Measurements from ENCODE around the gene DNAI1. TPM values are rescaled to one million over a fixed set of nuclear protein-coding genes. Genes with fewer than 3 reads are reported as not detected.
"Not testable (repeated sequence)": the region's sequence is repeated elsewhere in the genome, so short reads cannot be mapped to it uniquely, and the experiment has no call there.

Gene DNAI1
- not detected for total RNA-seq
- long read RNA-seq, result 0 reads

DNA sequence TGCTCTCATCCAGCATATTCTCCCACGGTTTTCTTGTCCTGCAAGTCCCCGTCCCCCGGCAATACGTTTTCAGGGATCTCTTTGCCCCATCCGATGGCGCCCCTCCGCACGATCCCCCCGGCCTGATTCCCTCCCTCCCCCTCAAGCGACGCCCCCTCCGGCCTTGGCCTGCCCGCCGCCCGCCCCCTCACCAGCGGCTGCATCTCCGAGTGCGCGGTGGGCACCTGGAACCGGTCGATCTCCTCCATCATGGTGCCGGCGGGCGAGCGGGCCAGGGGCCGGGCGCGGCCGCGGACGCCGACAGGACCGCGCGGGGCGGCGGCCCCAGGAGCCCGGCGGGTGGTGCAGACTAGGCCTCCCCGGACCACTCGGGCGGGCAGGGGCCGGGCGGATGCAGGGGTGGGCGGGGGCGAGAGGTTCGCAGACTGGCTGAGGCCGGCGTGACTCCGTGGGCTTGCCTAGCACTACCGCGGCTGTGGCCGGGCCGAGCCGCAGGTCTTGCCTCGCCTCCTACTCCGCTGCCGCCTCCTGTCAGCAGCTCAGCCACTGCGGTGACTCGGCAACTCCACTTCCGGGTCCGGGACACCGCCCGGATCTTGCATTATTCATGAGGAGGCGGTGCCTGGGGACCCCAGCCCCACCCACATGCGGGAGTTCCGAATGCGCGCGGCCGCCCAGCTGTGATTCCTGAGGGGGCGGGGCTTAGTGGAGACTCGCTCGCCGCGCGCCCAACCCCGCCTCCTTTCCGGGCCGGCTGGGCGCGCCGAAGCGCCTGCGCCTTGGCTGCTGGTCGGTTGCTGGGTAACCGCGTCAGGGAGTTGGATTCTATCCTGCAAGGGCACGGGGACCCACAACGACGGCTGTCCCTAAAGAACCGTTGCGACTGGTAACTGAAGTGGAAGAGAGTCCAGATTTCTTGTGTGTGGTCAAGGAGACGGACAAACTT, at the start of gene DNAI1, which contains the start of gene FAM219A:
DNAI1 (plus strand) TSS at position 793 of the 946 bp plus-strand sequence. CDS start 201 bp downstream, outside the sequence.
FAM219A (minus strand) TSS at position 558 of the 946 bp plus-strand sequence; CDS start at position 251, 307 bp downstream.
- peak; percentile 98 for ATAC-seq
- intact Hi-C loops (cut with DNase I, micrococcal nuclease), result no loop called here
- peak; percentile 98 to 99 for DNase-seq

DNA sequence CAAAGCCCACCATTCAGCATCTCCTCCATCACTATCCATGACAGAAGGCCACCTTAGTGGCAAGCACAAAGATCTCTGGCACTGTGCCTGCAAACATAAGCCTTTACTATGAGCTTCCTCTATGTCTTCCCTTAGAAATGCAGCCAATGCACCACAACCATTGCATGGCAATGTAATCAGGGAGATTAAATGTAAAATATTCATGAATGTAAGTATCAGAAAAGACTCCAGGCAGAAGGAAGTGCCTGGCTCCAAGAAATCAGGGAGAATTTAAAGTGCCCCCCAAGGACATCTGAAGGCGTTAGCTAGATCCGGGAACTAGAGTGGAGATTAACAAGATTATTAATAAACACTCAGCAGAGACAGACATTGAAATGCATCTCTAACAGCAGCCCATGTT, 49.5 kb upstream of the DNAI1 start:
- intact Hi-C loops (cut with DNase I, micrococcal nuclease), result loop anchor here in 1 of 2 donors (10.0 kb wide), 1 partner anchor 96 kb away; no protein-coding TSS in a partner anchor
- ATAC-seq (no peak), DNase-seq (no peak)

DNA sequence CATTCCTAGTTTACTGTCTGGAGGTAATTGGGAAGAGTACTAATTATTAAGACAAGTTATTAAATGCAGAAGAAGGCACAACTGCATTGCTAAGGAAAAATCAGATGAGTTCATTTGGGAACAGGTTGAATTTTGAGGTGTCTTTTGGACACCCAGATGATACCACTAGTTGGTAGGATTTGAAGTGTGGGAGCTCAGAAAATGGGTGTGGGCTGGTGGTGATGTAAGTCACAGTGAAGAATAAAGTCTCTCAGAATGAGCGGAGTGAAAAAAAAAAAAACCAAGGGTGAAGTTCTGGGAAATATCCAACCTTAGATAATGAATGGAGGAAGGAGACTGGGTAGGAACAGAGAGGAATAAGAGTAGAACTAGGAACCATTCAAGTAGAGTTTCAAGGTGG, 46.3 kb upstream of the DNAI1 start:
- intact Hi-C loops (cut with DNase I, micrococcal nuclease), result loop anchor here in 1 of 2 donors (10.0 kb wide), 1 partner anchor 182 kb away; no protein-coding TSS in a partner anchor
- ATAC-seq, result no peak
- DNase-seq, result no peak

DNA sequence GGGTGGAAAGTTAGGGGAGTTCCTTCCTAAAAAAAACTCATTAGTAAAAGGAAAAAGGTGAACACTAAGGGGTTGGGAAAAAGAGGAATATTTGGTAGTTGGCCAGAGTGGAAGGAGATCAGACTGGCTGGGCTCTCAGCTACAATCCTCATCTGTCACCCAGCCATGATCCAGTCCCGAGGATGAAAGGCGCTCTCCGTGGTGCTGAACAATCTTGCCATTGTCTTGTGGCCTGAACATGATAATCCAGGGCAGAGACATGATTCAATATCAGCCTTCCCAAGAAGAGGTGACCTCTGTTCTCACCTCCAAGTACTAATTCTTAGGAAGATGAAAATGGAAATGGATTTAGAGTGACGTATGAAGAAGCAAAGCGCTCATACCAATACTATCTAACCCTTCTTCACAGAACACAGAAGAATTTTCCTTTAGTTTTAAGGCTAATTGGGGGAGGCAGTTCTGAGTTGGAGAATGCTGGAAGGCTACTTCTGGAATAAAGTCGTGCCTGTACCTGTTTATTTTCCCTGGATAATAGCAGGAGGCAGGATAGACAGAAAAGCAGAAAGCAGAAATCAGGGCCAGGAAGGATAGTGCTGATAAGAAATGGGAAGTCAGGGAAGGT, 45.3 kb upstream of the DNAI1 start:
- peak in 1 of 2 donors; percentile 65 for DNase-seq
- no peak for ATAC-seq
- intact Hi-C loops (cut with DNase I, micrococcal nuclease), result loop anchor here in 1 of 2 donors (10.0 kb wide), 1 partner anchor 181 kb away; no protein-coding TSS in a partner anchor

DNA sequence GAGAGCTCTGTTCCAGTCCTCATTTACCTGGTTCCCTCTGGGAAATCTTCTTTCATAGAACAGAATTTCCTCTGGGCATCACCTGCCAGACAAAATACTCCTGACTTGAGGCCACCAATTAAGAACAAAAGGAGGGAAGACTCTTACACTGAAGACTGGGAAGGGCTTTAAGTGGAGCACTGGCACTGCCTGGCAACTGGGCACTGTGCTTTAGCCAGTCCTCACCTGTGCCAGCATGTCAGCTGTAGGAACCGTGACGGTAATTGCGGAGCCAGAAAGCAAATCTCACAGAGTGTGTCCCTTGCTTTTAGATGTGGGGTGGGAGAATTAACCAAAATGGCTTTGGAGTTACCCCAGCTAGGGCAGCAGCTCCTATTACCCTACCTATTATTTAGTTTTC, 40.9 kb upstream of the DNAI1 start:
- no peak for ATAC-seq
- DNase-seq, result no peak
- intact Hi-C loops (cut with DNase I, micrococcal nuclease), result loop anchor here in 1 of 2 donors (10.0 kb wide), 1 partner anchor 177 kb away; no protein-coding TSS in a partner anchor

DNA sequence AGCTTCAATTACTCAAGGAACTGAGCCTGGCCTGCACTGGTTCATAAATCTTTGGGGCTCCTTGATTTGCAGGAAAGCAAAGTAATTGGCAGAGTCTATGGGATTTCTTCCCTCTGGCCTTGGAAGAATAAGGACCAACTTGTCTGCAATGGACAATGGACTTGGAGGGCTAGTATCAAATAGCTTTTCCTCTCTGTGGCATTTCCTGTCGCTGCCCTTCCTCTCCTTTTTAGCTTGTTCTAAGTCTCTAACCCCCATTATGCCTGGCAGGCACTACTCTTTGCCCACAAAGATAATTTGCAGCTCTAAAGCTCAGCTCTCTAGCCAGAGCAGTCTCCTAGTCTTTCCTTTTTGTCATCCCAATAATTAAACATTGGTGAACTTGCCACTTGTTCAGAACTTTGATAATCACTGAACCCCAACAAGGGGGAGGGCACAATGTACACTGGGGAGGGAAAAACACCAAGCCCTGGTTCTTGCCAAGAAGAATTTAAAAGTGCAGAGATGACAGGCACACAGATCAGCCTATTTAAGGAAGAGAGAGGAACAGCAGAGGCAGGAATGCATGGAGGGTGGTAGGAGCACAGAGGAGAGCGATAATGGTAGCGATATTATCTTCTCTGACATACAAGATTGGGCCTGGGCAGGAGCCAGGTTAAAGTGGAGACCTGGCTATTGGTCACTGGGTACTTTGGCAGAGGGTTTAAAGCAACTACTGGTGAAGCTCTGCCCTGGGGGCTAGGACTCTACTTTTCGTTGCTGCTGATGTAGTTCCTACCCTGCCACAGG, 38.7 kb upstream of the DNAI1 start:
- no peak for ATAC-seq
- intact Hi-C loops (cut with DNase I, micrococcal nuclease), result loop anchor here in 1 of 2 donors (10.0 kb wide), 1 partner anchor 175 kb away; no protein-coding TSS in a partner anchor
- DNase-seq, result no peak

DNA sequence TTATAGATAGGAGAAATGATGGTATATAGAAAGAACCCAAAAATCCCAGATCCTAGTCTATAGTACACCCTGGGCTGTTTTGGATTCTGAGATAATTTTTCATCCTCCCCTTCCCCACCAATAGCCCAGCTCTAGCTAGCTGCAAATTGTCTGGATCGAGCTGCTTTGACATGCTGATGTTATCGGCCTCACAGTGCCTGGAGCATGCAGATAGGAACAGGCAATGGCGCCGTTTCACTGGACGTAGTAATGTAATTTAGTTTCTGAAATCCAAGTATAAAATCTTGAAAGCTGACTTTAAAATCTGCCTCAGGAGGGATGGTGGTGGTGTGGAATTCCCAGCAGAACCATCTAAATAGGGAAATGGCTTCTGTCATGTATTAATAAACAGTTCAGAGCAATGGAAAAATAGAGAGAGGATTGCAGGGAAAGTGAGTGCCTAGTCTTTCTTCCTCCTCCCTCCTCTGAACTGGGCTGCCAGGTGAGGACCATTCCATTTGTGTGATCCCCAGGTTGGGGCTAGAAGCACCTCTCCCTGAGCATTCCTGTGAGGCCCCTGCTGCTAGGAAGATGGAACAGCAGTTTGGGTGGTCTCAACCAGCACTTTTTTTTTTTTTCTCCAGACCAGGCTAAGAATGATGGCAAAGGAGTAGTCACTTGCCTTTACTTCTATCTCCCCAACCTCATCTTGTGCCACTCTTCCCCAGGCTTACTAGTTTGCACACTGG, 32.1 kb upstream of the DNAI1 start:
- DNase-seq, result no peak
- intact Hi-C loops (cut with DNase I, micrococcal nuclease), result no loop called here
- no peak for ATAC-seq

DNA sequence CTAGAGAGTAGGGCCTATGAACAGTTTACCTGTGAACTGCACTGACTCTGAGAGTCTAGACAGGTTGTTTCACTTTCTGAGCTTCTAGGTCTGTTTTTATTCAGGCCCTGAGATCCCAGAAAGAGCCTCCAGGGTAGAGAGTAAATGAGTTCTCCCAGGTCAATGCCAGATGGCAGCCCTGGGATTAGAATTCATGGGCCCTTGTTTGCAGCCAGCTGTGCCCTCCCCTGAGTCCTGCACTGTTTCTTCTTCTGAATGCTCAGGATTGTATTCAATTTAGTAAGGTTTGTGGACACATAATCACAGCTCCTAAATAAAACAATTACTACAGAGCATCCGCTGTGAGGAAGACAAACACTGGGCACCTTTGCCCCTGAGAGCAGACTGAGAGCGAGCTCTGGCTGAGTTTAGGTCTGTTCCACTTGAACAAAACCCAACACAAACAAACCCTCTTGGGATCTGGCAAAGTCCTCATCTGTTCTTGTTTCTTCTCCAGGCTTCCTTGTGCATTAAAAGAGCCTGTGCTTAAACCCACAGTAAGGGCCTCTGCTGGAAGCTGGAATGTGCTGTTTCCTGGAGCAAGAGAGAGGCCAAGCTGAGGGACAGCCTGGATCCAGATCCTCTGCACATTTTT, 30.2 kb upstream of the DNAI1 start:
- ATAC-seq (peak; percentile 67), DNase-seq (no peak)
- intact Hi-C loops (cut with DNase I, micrococcal nuclease), result no loop called here

DNA sequence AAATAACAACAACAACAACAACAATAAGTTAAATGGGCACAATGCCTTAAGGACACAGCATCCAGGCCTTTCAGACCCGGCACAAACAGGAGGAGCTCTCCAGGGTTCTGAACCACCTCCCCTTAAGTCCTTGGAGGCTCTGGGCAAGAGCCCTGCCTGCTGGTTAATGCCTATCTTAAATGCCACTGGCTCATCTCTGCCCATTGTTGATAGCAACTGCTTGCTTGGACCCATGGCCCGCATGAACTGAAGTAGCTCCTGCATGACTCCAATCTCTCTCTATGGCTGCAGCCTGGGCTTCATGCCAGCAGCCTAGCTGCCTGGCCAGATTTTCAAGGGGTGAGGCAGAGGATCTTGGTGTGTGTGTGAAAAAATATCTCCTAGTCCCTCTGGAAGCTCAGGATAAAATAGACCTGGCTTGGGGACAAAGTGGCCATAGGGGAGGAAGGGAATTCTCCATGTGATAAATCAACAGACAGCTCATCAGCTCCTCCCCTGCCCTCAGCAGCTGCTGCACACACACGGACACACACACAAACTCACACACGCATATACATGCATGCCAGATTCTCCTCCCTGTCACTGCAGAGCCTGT, 27.7 kb upstream of the DNAI1 start:
- intact Hi-C loops (cut with DNase I, micrococcal nuclease), result loop anchor here in 1 of 2 donors (10.0 kb wide), 1 partner anchor 74 kb away; no protein-coding TSS in a partner anchor

DNA sequence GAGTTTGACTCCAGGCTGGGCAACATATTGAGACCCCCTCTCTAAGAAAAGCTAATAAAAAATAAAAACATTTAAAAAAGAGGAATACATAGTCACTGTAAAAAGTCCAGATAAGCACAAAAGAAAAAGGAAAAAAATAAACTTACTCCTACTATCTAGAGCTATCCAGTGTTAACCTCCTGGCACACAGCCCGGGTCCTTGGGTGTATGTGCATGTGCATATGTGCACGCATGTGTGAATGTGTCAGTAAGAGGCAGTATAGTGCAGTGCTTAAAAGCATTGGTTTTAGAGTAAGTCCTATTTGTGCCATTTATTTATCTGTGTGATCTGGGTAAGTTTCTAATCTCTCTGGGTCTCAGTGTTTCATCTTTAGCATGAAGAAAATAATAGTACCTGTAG, 26.9 kb upstream of the DNAI1 start:
- intact Hi-C loops (cut with DNase I, micrococcal nuclease), result loop anchor here in 1 of 2 donors (10.0 kb wide), 1 partner anchor 73 kb away; no protein-coding TSS in a partner anchor
- no peak for ATAC-seq

More for the DNA sequence above, 27.7 kb upstream of the DNAI1 start:
- ATAC-seq (peak; percentile 71), DNase-seq (peak in 1 of 2 donors; percentile 57)

DNA sequence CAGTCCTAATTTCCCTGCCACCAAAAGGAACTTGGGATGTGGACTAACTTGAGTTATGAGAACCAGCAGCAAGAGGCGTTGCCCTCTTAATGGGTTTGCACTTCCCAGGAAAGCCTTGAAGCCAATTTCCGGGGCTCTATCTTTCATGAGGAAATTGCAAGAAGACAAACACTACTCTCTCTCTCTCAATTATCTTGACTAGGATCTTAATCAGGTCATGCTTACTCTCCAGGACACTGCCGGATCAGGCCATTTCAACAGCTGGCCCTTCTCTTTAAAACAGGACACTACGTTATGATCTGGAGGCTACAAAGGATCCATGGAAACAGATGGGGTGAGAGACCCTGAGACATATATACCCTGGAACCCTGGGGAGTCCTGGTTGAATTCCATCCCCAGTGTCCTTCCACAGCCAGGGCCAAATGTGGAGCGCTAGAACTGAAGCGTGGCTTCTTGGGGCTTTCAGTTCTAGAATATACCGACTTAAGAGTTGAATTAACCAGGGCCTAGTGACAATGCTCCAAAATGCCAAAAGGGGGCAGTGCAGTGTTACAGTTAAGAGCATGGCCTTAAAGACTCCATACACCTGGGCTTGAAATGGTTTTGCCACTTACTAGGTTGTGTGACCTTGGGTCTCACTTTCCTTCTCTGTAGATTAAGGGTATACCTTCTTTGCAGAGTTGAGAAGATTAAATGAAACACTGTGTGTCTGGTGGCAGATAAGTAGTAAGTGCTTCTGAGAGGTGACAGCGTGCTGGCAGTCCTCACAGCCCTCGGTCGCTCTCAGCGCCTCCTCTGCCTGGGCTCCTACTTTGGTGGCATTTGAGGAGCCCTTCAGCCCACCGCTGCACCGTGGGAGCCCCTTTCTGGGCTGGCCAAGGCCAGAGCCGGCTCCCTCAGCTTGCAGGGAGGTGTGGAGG, 21.3 kb upstream of the DNAI1 start:
- DNase-seq (peak in 1 of 2 donors; percentile 61), ATAC-seq (peak; percentile 89)
- intact Hi-C loops (cut with DNase I, micrococcal nuclease), result loop anchor here (2.0 to 10.0 kb wide), 2 partner anchors 64 to 68 kb away; no protein-coding TSS in a partner anchor

More for the DNA sequence above, 26.9 kb upstream of the DNAI1 start:
- no peak for DNase-seq

DNA sequence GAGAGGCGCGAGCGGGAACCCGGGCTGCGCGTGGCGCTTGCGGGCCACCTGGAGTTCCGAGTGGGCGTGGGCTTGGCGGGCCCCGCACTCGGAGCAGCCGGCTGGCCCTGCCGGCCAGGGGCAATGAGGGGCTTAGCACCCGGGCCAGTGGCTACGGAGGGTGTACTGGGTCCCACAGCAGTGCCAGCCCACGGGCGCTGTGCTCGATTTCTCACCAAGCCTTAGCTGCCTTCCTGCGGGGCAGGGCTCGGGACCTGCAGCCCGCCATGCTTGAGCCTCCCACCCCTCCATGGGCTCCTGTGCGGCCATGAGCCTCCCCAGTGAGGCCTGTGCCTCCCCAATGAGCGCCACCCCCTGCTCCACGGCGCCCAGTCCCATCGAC, 20.7 kb upstream of the DNAI1 start:
- ATAC-seq, DNase-seq: not testable (repeated sequence)
- intact Hi-C loops (cut with DNase I, micrococcal nuclease), result loop anchor here (2.0 to 10.0 kb wide), 2 partner anchors 63 to 67 kb away; no protein-coding TSS in a partner anchor

DNA sequence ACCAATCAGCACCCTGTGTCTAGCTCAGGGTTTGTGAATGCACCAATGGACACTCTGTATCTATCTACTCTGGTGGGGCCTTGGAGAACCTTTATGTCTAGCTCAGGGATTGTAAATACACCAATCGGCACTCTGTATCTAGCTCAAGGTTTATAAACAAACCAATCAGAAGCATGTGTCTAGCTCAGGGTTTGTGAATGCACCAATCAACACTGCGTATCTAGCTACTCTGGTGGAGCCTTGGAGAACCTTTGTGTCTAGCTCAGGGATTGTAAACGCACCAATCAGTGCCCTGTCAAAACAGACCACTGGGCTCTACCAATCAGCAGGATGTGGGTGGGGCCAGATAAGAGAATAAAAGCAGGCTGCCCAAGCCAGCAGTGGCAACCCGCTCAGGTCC, 20.1 kb upstream of the DNAI1 start:
- not testable (repeated sequence) for DNase-seq, ATAC-seq
- intact Hi-C loops (cut with DNase I, micrococcal nuclease), result loop anchor here in 1 of 2 donors (10.0 kb wide), 1 partner anchor 66 kb away; no protein-coding TSS in a partner anchor

DNA sequence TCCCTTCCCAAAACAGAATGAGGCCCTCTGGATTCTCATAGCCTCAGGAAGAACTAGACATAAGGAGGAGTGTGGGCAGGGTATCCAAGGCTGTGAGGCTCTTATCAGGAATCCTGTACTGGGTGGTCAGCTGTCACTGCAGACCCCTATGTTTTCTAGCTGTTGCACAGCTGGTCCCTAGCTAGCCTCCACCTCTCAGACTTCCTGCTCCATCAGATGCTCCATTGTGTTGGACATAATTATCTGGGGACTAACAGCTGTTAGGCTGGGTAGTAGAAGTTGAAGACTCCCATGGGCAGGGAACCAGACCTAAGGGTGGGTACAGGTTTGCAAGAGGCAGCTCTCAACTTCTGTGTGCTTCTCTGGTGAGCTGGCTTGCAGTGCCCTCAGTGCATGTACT, 18.6 kb upstream of the DNAI1 start:
- DNase-seq (no peak), ATAC-seq (no peak)
- intact Hi-C loops (cut with DNase I, micrococcal nuclease), result no loop called here

DNA sequence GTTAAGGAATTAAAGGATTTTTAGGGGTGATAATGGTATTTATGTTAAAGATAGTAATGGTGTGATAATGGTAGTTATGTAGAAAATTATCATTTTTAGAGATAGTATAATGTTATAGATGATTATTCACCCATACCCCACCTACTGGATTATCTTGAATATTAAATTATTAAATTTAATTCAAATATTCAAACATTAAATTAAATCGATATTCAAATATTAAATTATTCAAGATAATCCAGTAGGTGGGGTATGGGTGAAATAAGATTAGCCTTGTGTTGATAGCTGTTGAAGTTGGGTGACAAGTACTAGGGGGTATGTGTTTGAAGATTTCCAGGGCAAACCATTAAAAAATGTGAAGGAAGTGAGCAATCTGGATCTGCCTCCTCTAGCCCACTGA, 15.8 kb upstream of the DNAI1 start:
- no peak for ATAC-seq
- no peak for DNase-seq
- intact Hi-C loops (cut with DNase I, micrococcal nuclease), result no loop called here

DNA sequence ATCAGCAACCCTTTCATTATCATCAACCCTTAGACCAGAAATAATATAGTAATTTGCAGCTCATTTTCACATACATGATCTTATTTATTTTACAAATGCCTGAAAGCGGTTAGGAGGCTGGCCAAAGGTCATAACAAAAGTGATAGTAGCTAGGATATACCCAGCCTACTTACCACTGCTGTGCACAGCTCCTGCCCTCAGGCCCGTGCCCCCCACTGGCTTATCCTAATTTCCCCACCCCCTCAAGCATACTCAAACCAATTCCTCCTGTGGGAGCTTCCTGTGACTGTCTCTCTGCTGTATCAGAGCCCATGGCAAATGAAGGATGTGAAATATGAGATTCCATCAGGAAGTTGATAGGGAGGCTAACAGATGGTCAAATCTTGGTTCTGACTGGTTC, 15.1 kb upstream of the DNAI1 start:
- no peak for DNase-seq
- ATAC-seq, result no peak
- intact Hi-C loops (cut with DNase I, micrococcal nuclease), result no loop called here

All from left colon (tissue), 2 donors.